A673 (cell line): ENCODE measurements around the gene MAN2B1. TPM values are rescaled to one million over a fixed set of nuclear protein-coding genes. Genes with fewer than 3 reads are reported as not detected.

ENCODE experiments used
- BruUV-seq: library from RNA; stranded (reverse); fragments of 400-500 nt; replicated peaks from 2 replicates; lab custom pipeline; 2021; lab: Mats Ljungman, UMichigan
- CTCF ChIA-PET: fragments of 300-600 bp; sonication (Branson Sonifier 250); formaldehyde crosslinking; loops from one replicate; lab custom pipeline; 2022; ENCODE audit warnings: antibody characterized with exemption; lab: Charles Lee
- POLR2A ChIA-PET: fragments of 300-600 bp; sonication (Branson Sonifier 250); formaldehyde crosslinking; loops from one replicate; lab custom pipeline; 2022; ENCODE audit warnings: antibody characterized with exemption; ENCODE audit not compliant: low non-redundant PET; lab: Charles Lee
- DNase-seq: peaks from one replicate; pipeline ENCODE4 v3.0.0-alpha.2; 2015; ENCODE audit warnings: low spot score
- H3K27ac ChIP-seq: fragments of 200-600 bp; sonication (generic); 2 replicates; pipeline ENCODE4 v1.5.1; 2016; ENCODE audit warnings: mixed run types, low read depth, mild to moderate bottlenecking, mixed read lengths, antibody characterized with exemption, low read length; ENCODE audit not compliant: poor library complexity, severe bottlenecking
- H3K27me3 ChIP-seq: fragments of 200-600 bp; sonication (generic); replicated peaks from 2 replicates; pipeline ENCODE4 v1.6.1; 2017; ENCODE audit warnings: mixed run types, low read depth, mild to moderate bottlenecking, mixed read lengths, antibody characterized with exemption, low read length; ENCODE audit not compliant: insufficient read depth, poor library complexity
- H3K36me3 ChIP-seq: fragments of 200-600 bp; sonication (generic); 2 replicates; pipeline ENCODE4 v1.6.1; 2016; ENCODE audit warnings: mixed run types, mild to moderate bottlenecking, mixed read lengths, antibody characterized with exemption, low read length; ENCODE audit not compliant: insufficient read depth, poor library complexity, severe bottlenecking
- H3K4me1 ChIP-seq: fragments of 200-600 bp; sonication (generic); 2 replicates; pipeline ENCODE4 v1.6.1; 2017; ENCODE audit warnings: mixed run types, mild to moderate bottlenecking, mixed read lengths, antibody characterized with exemption, low read length; ENCODE audit not compliant: insufficient read depth, poor library complexity, severe bottlenecking
- H3K4me3 ChIP-seq: fragments of 200-600 bp; sonication (generic); 2 replicates; pipeline ENCODE4 v1.5.1; 2016; ENCODE audit warnings: low read depth, mixed run types, mild to moderate bottlenecking, mixed read lengths, low read length; ENCODE audit not compliant: poor library complexity, severe bottlenecking
- H3K9me3 ChIP-seq: fragments of 200-600 bp; sonication (generic); 2 replicates; pipeline ENCODE4 v1.6.1; 2016; ENCODE audit warnings: mixed run types, low read depth, mild to moderate bottlenecking, mixed read lengths, antibody characterized with exemption, low read length; ENCODE audit not compliant: poor library complexity, severe bottlenecking
- CTCF ChIP-seq: fragments of 300-800, 200-600 bp; sonication (generic); conservative IDR thresholded peaks from 2 replicates; pipeline ENCODE4 v1.5.1; 2017; ENCODE audit warnings: low read depth, mild to moderate bottlenecking, antibody characterized with exemption, low read length, moderate library complexity, mixed read lengths
- EZH2 ChIP-seq: fragments of 200-600 bp; sonication (generic); IDR thresholded peaks from 2 replicates; pipeline ENCODE4 v1.6.1; 2017; ENCODE audit warnings: borderline replicate concordance, low read depth, mild to moderate bottlenecking, mixed read lengths, antibody characterized with exemption, low read length; ENCODE audit not compliant: poor library complexity, severe bottlenecking
- intact Hi-C: fragments of 100-400 bp; cut with micrococcal nuclease; formaldehyde crosslinking; loops from one replicate; pipeline ENCODE4 v1.10.0; 2022; ENCODE audit not compliant: unreplicated experiment
- total RNA-seq: library from RNA; stranded (reverse); gene quantifications from 2 replicates; pipeline ENCODE4 v1.2.3, GENCODE V29; 2021

The MAN2B1 gene
- total RNA-seq, 1 experiment from 2014 or later, result 64.4 TPM

GRCh38 chr19:12597594-12597993 is 68.9 kb downstream of the MAN2B1 start:
- no peaks in the 10 kb centered on the region for H3K4me1 ChIP-seq
- ChIA-PET CTCF (no interaction called here), POLR2A (no interaction called here)
- H3K9me3 ChIP-seq, result no peaks in the 10 kb centered on the region
- no peak overlapping the region for H3K27ac ChIP-seq
- TF ChIP-seq CTCF, result no peak
- TF ChIP-seq EZH2, result no peak
- no TSS peak for BruUV-seq
- DNase-seq, result no peak
- no peaks in the 10 kb centered on the region for H3K27me3 ChIP-seq
- no peak overlapping the region for H3K4me3 ChIP-seq
- no peaks in the 10 kb centered on the region for H3K36me3 ChIP-seq
- intact Hi-C loops, result no loop called here

GRCh38 chr19:12596927-12597548 is 69.5 kb downstream of the MAN2B1 start:
- POLR2A ChIA-PET, result no interaction called here
- Histone ChIP-seq H3K4me3 (no peak overlapping the region), H3K27me3 (no peaks in the 10 kb centered on the region), H3K4me1 (no peaks in the 10 kb centered on the region), H3K9me3 (no peaks in the 10 kb centered on the region), H3K36me3 (no peaks in the 10 kb centered on the region), H3K27ac (no peak overlapping the region)
- no peak for DNase-seq
- intact Hi-C loops, result no loop called here
- CTCF ChIA-PET, result no interaction called here
- no TSS peak for BruUV-seq
- TF ChIP-seq CTCF, result no peak
- no peak for TF ChIP-seq EZH2

Other genes starting within 250 kb of the MAN2B1 start
- 4.3 and 5.2 TPM in 2 replicates for gene ZNF443, start 225.7 kb downstream of the MAN2B1 start, total RNA-seq
- gene ZNF709, start 181.9 kb downstream of the MAN2B1 start, total RNA-seq, result 3.6 and 5.1 TPM in 2 replicates
- gene ZNF564, start 115.3 kb downstream of the MAN2B1 start, total RNA-seq, result 6.3 and 7.9 TPM in 2 replicates
- 7.7 and 9.5 TPM in 2 replicates for gene ZNF490, start 55.9 kb downstream of the MAN2B1 start, total RNA-seq
- gene ZNF791, start 55.8 kb downstream of the MAN2B1 start, total RNA-seq, result 22.9 and 26.0 TPM in 2 replicates
- 19.4 and 24.5 TPM in 2 replicates for gene WDR83, start 65 bp upstream of the MAN2B1 start, total RNA-seq
- 117 and 127 TPM in 2 replicates for gene DHPS, start 15.1 kb upstream of the MAN2B1 start, total RNA-seq
- gene GNG14, start 21.3 kb upstream of the MAN2B1 start, total RNA-seq, result not detected in 2 replicates
- 15.4 and 19.6 TPM in 2 replicates for gene FBXW9, start 29.9 kb upstream of the MAN2B1 start, total RNA-seq
- 121 and 150 TPM in 2 replicates for gene TNPO2, start 57.2 kb upstream of the MAN2B1 start, total RNA-seq
- 238 and 259 TPM in 2 replicates for gene TRIR, start 67.9 kb upstream of the MAN2B1 start, total RNA-seq
- 91.7 and 92.6 TPM in 2 replicates for gene GET3, start 70.8 kb upstream of the MAN2B1 start, total RNA-seq
- gene BEST2, start 85.0 kb upstream of the MAN2B1 start, total RNA-seq, result 0.13 TPM in 1 of 2 replicates, not detected in the other
- 25.8 and 34.1 TPM in 2 replicates for gene HOOK2, start 108.8 kb upstream of the MAN2B1 start, total RNA-seq
- gene JUNB, start 124.7 kb upstream of the MAN2B1 start, total RNA-seq, result 27.7 and 28.6 TPM in 2 replicates
- 406 and 429 TPM in 2 replicates for gene PRDX2, start 135.1 kb upstream of the MAN2B1 start, total RNA-seq
- gene THSD8, start 135.3 kb upstream of the MAN2B1 start, total RNA-seq, result 45.2 and 53.4 TPM in 2 replicates
- 97.7 and 99.7 TPM in 2 replicates for gene RNASEH2A, start 139.8 kb upstream of the MAN2B1 start, total RNA-seq
- gene RTBDN, start 167.8 kb upstream of the MAN2B1 start, total RNA-seq, result 1.4 TPM in 1 of 2 replicates, not detected in the other
- gene MAST1, start 171.8 kb upstream of the MAN2B1 start, total RNA-seq, result 22.2 and 26.7 TPM in 2 replicates
- gene DNASE2, start 214.7 kb upstream of the MAN2B1 start, total RNA-seq, result 22.7 and 27.8 TPM in 2 replicates
- 0.30 and 0.57 TPM in 2 replicates for gene KLF1, start 220.5 kb upstream of the MAN2B1 start, total RNA-seq
- gene GCDH, start 224.4 kb upstream of the MAN2B1 start, total RNA-seq, result 47.3 and 58.7 TPM in 2 replicates